ENCODE data around the gene CCDC138. TPM values are rescaled to one million over a fixed set of nuclear protein-coding genes. Genes with fewer than 3 reads are reported as not detected.

Gene CCDC138
- total and polyA plus RNA-seq, 2 of the 13 experiments (the other 11 are each of a cell fraction or from before 2014, with no cell fraction given): 5.6 to 32.5 TPM

DNA sequence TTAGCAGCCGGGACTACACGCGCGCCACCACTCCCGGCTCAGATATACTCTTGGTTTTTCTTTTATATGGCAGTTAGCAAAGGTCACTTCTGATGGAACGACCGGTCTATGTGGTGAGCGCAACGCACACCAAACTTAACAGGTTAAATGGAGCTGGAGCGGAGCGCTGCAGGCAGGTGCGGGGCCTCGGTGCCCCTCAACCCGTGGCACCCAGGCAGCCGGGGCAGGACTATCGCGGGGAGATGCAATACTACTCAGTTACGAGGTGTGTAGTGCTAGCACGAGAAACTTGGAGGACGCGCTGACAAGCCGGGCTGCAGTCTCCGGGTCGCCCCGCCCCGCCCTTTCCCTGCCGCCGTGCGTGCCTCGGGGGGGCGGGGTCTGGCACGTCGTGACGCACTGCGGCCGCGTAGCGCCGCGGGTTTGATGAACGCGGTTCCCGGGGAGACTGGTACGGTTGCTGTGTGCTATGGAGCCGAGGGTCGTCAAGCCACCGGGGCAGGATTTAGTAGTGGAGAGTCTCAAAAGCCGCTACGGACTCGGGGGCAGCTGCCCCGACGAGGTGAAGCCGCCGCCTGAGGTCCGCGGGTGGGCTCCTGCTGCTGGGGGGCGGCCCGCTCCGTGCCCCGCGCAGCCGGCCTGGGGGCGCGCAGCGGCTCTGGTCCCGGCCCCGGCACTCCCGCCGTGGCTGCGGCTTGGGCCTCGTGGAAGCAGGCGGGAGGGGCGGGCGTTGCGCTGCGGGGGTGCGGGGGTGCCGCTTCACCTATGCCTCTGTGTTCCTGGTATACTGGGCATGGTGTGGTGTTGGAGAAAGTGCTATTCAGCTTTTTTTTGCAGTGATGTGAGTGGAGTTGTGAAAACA is at the start of gene CCDC138 (continued):
- TF ChIP-seq, protein P1, sequence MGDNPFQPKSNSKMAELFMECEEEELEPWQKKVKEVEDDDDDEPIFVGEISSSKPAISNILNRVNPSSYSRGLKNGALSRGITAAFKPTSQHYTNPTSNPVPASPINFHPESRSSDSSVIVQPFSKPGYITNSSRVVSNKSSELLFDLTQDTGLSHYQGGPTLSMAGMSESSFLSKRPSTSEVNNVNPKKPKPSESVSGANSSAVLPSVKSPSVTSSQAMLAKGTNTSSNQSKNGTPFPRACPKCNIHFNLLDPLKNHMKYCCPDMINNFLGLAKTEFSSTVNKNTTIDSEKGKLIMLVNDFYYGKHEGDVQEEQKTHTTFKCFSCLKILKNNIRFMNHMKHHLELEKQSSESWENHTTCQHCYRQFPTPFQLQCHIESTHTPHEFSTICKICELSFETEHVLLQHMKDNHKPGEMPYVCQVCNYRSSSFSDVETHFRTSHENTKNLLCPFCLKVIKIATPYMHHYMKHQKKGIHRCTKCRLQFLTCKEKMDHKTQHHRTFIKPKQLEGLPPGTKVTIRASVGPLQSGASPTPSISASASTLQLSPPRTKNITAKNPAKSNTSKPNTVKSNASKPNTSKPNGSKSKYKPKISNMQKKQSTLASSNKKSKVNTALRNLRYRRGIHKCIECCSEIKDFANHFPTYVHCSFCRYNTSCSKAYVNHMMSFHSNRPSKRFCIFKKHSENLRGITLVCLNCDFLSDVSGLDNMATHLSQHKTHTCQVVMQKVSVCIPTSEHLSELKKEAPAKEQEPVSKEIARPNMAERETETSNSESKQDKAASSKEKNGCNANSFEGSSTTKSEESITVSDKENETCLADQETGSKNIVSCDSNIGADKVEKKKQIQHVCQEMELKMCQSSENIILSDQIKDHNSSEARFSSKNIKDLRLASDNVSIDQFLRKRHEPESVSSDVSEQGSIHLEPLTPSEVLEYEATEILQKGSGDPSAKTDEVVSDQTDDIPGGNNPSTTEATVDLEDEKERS (CRISPR knock-in tag; IDR thresholded peaks at IDR 0.05): peak; percentile 29; the same call in 1 of the 2 replicates
- no peak for TF ChIP-seq RORA (CRISPR knock-in tag; IDR thresholded peaks at IDR 0.05)
- TF ChIP-seq ZNF431 (CRISPR knock-in tag; IDR thresholded peaks at IDR 0.05; ENCODE audit: borderline replicate concordance, low read depth): peak; percentile 52; the same call in 1 of the 2 replicates
- TF ChIP-seq, protein P2, sequence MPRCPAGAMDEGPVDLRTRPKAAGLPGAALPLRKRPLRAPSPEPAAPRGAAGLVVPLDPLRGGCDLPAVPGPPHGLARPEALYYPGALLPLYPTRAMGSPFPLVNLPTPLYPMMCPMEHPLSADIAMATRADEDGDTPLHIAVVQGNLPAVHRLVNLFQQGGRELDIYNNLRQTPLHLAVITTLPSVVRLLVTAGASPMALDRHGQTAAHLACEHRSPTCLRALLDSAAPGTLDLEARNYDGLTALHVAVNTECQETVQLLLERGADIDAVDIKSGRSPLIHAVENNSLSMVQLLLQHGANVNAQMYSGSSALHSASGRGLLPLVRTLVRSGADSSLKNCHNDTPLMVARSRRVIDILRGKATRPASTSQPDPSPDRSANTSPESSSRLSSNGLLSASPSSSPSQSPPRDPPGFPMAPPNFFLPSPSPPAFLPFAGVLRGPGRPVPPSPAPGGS (CRISPR knock-in tag; IDR thresholded peaks at IDR 0.05): peak; percentile 30; the same call in 1 of the 2 replicates
- TF ChIP-seq ZNF607 (CRISPR knock-in tag; IDR thresholded peaks at IDR 0.05; ENCODE audit: borderline replicate concordance): peak; percentile 87
- TF ChIP-seq EED (CRISPR knock-in tag; IDR thresholded peaks at IDR 0.05): peak; percentile 95
- TF ChIP-seq, protein P3, sequence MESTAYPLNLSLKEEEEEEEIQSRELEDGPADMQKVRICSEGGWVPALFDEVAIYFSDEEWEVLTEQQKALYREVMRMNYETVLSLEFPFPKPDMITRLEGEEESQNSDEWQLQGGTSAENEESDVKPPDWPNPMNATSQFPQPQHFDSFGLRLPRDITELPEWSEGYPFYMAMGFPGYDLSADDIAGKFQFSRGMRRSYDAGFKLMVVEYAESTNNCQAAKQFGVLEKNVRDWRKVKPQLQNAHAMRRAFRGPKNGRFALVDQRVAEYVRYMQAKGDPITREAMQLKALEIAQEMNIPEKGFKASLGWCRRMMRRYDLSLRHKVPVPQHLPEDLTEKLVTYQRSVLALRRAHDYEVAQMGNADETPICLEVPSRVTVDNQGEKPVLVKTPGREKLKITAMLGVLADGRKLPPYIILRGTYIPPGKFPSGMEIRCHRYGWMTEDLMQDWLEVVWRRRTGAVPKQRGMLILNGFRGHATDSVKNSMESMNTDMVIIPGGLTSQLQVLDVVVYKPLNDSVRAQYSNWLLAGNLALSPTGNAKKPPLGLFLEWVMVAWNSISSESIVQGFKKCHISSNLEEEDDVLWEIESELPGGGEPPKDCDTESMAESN (CRISPR knock-in tag; conservative IDR thresholded peaks at IDR 0.05): peak; percentile 80; the same call in 1 of the 2 replicates
- no peak for TF ChIP-seq TBX3 (IDR thresholded peaks at IDR 0.05; ENCODE audit: borderline replicate concordance)
- TF ChIP-seq ZNF891 (CRISPR knock-in tag; IDR thresholded peaks at IDR 0.05): peak; percentile 52; the same call in 1 of the 2 replicates
- TF ChIP-seq SAP130 (CRISPR knock-in tag; IDR thresholded peaks at IDR 0.05; ENCODE audit: low read depth): peak; percentile 97
- TF ChIP-seq ZNF451 (CRISPR knock-in tag; IDR thresholded peaks at IDR 0.05): peak; percentile 69
- TF ChIP-seq ATAD3A (CRISPR knock-in tag; IDR thresholded peaks at IDR 0.05): no peak
- no peak for TF ChIP-seq ZNF256 (CRISPR knock-in tag; conservative IDR thresholded peaks at IDR 0.05)
- TF ChIP-seq, protein P4, sequence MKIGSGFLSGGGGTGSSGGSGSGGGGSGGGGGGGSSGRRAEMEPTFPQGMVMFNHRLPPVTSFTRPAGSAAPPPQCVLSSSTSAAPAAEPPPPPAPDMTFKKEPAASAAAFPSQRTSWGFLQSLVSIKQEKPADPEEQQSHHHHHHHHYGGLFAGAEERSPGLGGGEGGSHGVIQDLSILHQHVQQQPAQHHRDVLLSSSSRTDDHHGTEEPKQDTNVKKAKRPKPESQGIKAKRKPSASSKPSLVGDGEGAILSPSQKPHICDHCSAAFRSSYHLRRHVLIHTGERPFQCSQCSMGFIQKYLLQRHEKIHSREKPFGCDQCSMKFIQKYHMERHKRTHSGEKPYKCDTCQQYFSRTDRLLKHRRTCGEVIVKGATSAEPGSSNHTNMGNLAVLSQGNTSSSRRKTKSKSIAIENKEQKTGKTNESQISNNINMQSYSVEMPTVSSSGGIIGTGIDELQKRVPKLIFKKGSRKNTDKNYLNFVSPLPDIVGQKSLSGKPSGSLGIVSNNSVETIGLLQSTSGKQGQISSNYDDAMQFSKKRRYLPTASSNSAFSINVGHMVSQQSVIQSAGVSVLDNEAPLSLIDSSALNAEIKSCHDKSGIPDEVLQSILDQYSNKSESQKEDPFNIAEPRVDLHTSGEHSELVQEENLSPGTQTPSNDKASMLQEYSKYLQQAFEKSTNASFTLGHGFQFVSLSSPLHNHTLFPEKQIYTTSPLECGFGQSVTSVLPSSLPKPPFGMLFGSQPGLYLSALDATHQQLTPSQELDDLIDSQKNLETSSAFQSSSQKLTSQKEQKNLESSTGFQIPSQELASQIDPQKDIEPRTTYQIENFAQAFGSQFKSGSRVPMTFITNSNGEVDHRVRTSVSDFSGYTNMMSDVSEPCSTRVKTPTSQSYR (CRISPR knock-in tag; IDR thresholded peaks at IDR 0.05; ENCODE audit: borderline replicate concordance): no peak
- 0 out of 2 replicates have a peak, but pooled peaks have one; percentile 52 for TF ChIP-seq ISL2 (CRISPR knock-in tag; IDR thresholded peaks at IDR 0.05)
- TF ChIP-seq, protein P5, sequence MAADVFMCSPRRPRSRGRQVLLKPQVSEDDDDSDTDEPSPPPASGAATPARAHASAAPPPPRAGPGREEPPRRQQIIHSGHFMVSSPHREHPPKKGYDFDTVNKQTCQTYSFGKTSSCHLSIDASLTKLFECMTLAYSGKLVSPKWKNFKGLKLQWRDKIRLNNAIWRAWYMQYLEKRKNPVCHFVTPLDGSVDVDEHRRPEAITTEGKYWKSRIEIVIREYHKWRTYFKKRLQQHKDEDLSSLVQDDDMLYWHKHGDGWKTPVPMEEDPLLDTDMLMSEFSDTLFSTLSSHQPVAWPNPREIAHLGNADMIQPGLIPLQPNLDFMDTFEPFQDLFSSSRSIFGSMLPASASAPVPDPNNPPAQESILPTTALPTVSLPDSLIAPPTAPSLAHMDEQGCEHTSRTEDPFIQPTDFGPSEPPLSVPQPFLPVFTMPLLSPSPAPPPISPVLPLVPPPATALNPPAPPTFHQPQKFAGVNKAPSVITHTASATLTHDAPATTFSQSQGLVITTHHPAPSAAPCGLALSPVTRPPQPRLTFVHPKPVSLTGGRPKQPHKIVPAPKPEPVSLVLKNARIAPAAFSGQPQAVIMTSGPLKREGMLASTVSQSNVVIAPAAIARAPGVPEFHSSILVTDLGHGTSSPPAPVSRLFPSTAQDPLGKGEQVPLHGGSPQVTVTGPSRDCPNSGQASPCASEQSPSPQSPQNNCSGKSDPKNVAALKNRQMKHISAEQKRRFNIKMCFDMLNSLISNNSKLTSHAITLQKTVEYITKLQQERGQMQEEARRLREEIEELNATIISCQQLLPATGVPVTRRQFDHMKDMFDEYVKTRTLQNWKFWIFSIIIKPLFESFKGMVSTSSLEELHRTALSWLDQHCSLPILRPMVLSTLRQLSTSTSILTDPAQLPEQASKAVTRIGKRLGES (CRISPR knock-in tag; IDR thresholded peaks at IDR 0.05; ENCODE audit: borderline replicate concordance): no peak

Data from HepG2 (cell line).